Hepatocyte (in vitro differentiated cells): ENCODE data around the gene GUCA1C. TPM values are rescaled to one million over a fixed set of nuclear protein-coding genes. Genes with fewer than 3 reads are reported as not detected.

ENCODE experiments used
- DNase-seq: peaks from one replicate; pipeline ENCODE4 v3.0.0-alpha.2; 2016; ENCODE audit warnings: low spot score
- H2AFZ ChIP-seq: fragments of 200-600 bp; sonication (generic); 2 replicates; pipeline ENCODE4 v1.6.0; 2016; ENCODE audit warnings: antibody characterized with exemption, mild to moderate bottlenecking
- H3K27ac ChIP-seq: fragments of 200-600 bp; sonication (generic); 2 replicates; pipeline ENCODE4 v1.5.1; 2016; ENCODE audit warnings: mild to moderate bottlenecking
- H3K27me3 ChIP-seq: fragments of 200-600 bp; sonication (generic); 2 replicates; pipeline ENCODE4 v1.6.1; 2016
- H3K36me3 ChIP-seq: fragments of 200-600 bp; sonication (generic); replicated peaks from 2 replicates; pipeline ENCODE4 v1.5.1; 2016; ENCODE audit warnings: low read depth; ENCODE audit not compliant: insufficient read depth
- H3K4me1 ChIP-seq: fragments of 200-600 bp; sonication (generic); 2 replicates; pipeline ENCODE4 v1.5.1; 2016; ENCODE audit warnings: mild to moderate bottlenecking, moderate library complexity; ENCODE audit not compliant: insufficient read depth
- H3K4me2 ChIP-seq: fragments of 200-600 bp; sonication (generic); 2 replicates; pipeline ENCODE4 v1.6.0; 2016
- H3K4me3 ChIP-seq: fragments of 200-600 bp; sonication (generic); 2 replicates; pipeline ENCODE4 v1.5.1; 2016; ENCODE audit warnings: mild to moderate bottlenecking
- H3K79me2 ChIP-seq: fragments of 200-600 bp; sonication (generic); 2 replicates; pipeline ENCODE4 v1.6.0; 2017; ENCODE audit warnings: mild to moderate bottlenecking
- H3K9me2 ChIP-seq: fragments of 200-600 bp; sonication (generic); replicated peaks from 2 replicates; pipeline ENCODE4 v1.6.0; 2017; ENCODE audit warnings: mild to moderate bottlenecking; ENCODE audit not compliant: insufficient read depth
- H3K9me3 ChIP-seq: fragments of 200-600 bp; sonication (generic); 2 replicates; pipeline ENCODE4 v1.5.1; 2016; ENCODE audit warnings: low read depth, mild to moderate bottlenecking
- H4K20me1 ChIP-seq: fragments of 200-600 bp; sonication (generic); 2 replicates; pipeline ENCODE4 v1.6.0; 2016; ENCODE audit warnings: mild to moderate bottlenecking; ENCODE audit not compliant: insufficient read depth, poor library complexity, severe bottlenecking
- CTCF ChIP-seq: fragments of 200-600 bp; sonication (generic); IDR thresholded peaks from 2 replicates; pipeline ENCODE4 v1.5.1; 2016; ENCODE audit warnings: antibody characterized with exemption, mild to moderate bottlenecking; ENCODE audit not compliant: poor library complexity
- EZH2 ChIP-seq: fragments of 200-600 bp; sonication (generic); IDR thresholded peaks from 2 replicates; pipeline ENCODE4 v1.6.1; 2016; ENCODE audit warnings: antibody characterized with exemption, mild to moderate bottlenecking, borderline replicate concordance
- EZH2phosphoT487 ChIP-seq: fragments of 200-600 bp; sonication (generic); IDR thresholded peaks from one replicate; pipeline ENCODE4 v1.6.1; 2018; ENCODE audit warnings: antibody characterized with exemption, mild to moderate bottlenecking, low read depth, moderate library complexity; ENCODE audit not compliant: unreplicated experiment, severe bottlenecking
- WGBS: methylation state at CpG from one replicate; pipeline ENCODE4 v1.1.6; 2016; ENCODE audit warnings: low lambda C conversion rate; ENCODE audit errors: missing lambda C conversion rate; 5-methylcytosine and 5-hydroxymethylcytosine counted together
- polyA plus RNA-seq: library from polyadenylated mRNA; unstranded; fragments of >200 nt; fragmentation: Nextera tagmentation; extraction: Ambion mirVana; gene quantifications from 2 replicates; pipeline ENCODE4 v1.2.1, GENCODE V29; 2016
- total RNA-seq: library from RNA; depleted of rRNA; stranded (reverse); fragments of >200 nt; gene quantifications from 2 replicates; pipeline ENCODE4 v1.2.3, GENCODE V29; 2014

The GUCA1C gene
- total and polyA plus RNA-seq, 2 experiments from 2014 or later, result not detected

DNA sequence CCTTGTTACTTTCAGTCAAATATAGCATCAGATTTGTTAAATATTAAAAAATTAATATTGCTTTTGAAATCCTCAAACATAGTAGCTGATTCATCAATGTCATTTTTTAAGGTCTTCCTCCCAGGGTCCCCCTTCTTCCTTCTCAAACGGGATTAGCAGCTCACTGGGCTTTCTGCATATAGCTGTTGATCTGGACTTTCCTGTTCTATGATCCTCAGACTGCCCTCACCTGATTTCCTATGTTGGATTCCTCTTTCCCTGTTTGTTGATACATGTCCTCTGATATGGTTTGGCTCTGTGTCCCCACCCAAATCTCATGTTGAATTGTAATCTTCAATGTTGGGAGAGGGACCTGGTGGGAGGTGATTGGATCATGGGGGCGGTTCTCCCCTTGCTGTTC, 5.8 kb downstream of the GUCA1C start:
- no peak for DNase-seq
- Histone ChIP-seq H4K20me1 (no peaks in the 10 kb centered on the region), H3K4me2 (no peak overlapping the region), H3K4me3 (no peak overlapping the region), H2AFZ (no peak overlapping the region), H3K4me1 (no peaks in the 10 kb centered on the region), H3K27ac (no peak overlapping the region), H3K9me3 (no peaks in the 10 kb centered on the region), H3K36me3 (no peaks in the 10 kb centered on the region), H3K27me3 (no peaks in the 10 kb centered on the region), H3K9me2 (no peaks in the 10 kb centered on the region), H3K79me2 (no peaks in the 10 kb centered on the region)
- WGBS, result 78% methylated on average over 2 of the region's 2 CpGs
- TF ChIP-seq EZH2 (no peak), CTCF (no peak), EZH2phosphoT487 (no peak)

GRCh38 chr3:108946292-108947285, 7.1 kb downstream of the GUCA1C start:
- H3K4me3 ChIP-seq, result no peak overlapping the region
- H3K36me3 ChIP-seq, result no peaks in the 10 kb centered on the region
- H3K9me2 ChIP-seq, result no peaks in the 10 kb centered on the region
- H3K4me2 ChIP-seq, result no peak overlapping the region
- H3K4me1 ChIP-seq, result no peaks in the 10 kb centered on the region
- no peak overlapping the region for H3K27ac ChIP-seq
- H4K20me1 ChIP-seq, result no peaks in the 10 kb centered on the region
- no peak for DNase-seq
- no peak overlapping the region for H2AFZ ChIP-seq
- H3K27me3 ChIP-seq, result no peaks in the 10 kb centered on the region
- H3K79me2 ChIP-seq, result no peaks in the 10 kb centered on the region
- H3K9me3 ChIP-seq, result no peaks in the 10 kb centered on the region
- 82% methylated on average over 11 of the region's 11 CpGs for WGBS
- TF ChIP-seq EZH2phosphoT487 (no peak), CTCF (no peak), EZH2 (no peak)

DNA sequence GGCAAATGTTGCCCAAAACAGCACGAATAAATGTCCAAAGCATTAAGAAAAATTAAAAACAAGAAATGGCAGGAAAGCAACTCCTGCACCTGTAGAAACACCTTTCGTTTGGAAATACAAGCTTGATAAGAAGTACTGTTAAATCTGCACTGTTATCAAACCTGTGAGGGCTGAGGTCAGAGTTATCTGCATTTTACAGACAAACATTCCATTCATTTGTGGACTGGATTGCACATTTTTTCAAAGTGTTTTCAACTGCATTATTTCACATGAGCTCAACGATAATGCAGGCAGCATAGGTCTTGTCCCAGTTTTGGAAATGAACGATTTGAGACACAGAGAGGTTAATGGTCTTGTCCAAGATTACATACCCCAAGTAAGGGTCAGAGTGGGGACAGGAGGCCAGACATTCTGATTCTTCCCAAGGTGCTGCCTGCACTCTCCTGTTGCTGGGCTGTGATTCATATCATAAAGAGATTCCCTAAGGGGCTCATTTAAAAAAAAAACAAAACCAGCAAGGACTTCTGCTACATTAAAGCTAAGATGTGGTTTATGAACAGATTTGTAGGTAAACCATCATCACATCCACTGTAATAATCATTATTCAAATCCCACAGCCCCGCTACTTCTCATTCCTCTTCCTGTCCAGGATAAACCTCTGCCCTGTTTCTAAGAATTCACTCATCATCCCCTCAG, 13.0 kb downstream of the GUCA1C start:
- peak overlapping the region; percentile 51 for H3K4me2 ChIP-seq
- peak overlapping the region; percentile 45 for H3K27ac ChIP-seq
- no peak overlapping the region for H2AFZ ChIP-seq
- no peaks in the 10 kb centered on the region for H3K9me2 ChIP-seq
- WGBS, result 53% methylated on average over 5 of the region's 5 CpGs
- peaks cover 16% of the 10 kb centered on the region for H3K4me1 ChIP-seq
- no peaks in the 10 kb centered on the region for H3K9me3 ChIP-seq
- no peaks in the 10 kb centered on the region for H3K36me3 ChIP-seq
- H4K20me1 ChIP-seq, result no peaks in the 10 kb centered on the region
- H3K4me3 ChIP-seq, result no peak overlapping the region
- TF ChIP-seq CTCF, result no peak
- TF ChIP-seq EZH2phosphoT487, result no peak
- no peak for TF ChIP-seq EZH2
- no peaks in the 10 kb centered on the region for H3K79me2 ChIP-seq
- DNase-seq, result no peak
- H3K27me3 ChIP-seq, result no peaks in the 10 kb centered on the region
